HG03108 (cell line): ENCODE measurements around the gene ITPA.

Source experiments
- ATAC-seq: cut with Tn5 transposase; IDR thresholded peaks from one replicate; pipeline ENCODE4 v1.9.1; 2021; ENCODE audit warnings: moderate library complexity; ENCODE audit not compliant: unreplicated experiment

The ITPA gene

GRCh38 chr20:3227506-3227905, 18.2 kb downstream of the ITPA start:
- ATAC-seq: no peak

- no peak for ATAC-seq
Measured at GRCh38 chr20:3227936-3228749, 18.8 kb downstream of the ITPA start.

- no peak for ATAC-seq
Measured at GRCh38 chr20:3228750-3229032, 19.4 kb downstream of the ITPA start.

GRCh38 chr20:3229158-3229557, 19.9 kb downstream of the ITPA start:
- no peak for ATAC-seq

GRCh38 chr20:3229798-3230197, 20.5 kb downstream of the ITPA start:
- no peak for ATAC-seq

- ATAC-seq: no peak
Measured at GRCh38 chr20:3231116-3231515, 21.8 kb downstream of the ITPA start.

GRCh38 chr20:3231889-3232588, 22.7 kb downstream of the ITPA start:
- no peak for ATAC-seq

- ATAC-seq: no peak
Measured at GRCh38 chr20:3233131-3233990, 24.1 kb downstream of the ITPA start.

GRCh38 chr20:3233991-3234498, 24.7 kb downstream of the ITPA start:
- no peak for ATAC-seq

- no peak for ATAC-seq
Measured at GRCh38 chr20:3235666-3236324, 26.5 kb downstream of the ITPA start.

GRCh38 chr20:3237011-3237957, 28.0 kb downstream of the ITPA start:
- ATAC-seq: no peak

- ATAC-seq: no peak
Measured at GRCh38 chr20:3237958-3238615, 28.8 kb downstream of the ITPA start.

- ATAC-seq: no peak
Measured at GRCh38 chr20:3238616-3239025, 29.3 kb downstream of the ITPA start.

GRCh38 chr20:3239026-3239866, 29.9 kb downstream of the ITPA start, which contains the start of gene SLC4A11:
Gene SLC4A11, minus strand, starts transcription at chr20:3239190. Its CDS starts 53 bp downstream, at chr20:3239137.
- ATAC-seq: no peak

GRCh38 chr20:3239867-3240775, 30.8 kb downstream of the ITPA start:
- no peak for ATAC-seq

GRCh38 chr20:3240776-3241363, 31.6 kb downstream of the ITPA start:
- no peak for ATAC-seq

GRCh38 chr20:3242172-3242692, 32.9 kb downstream of the ITPA start:
- no peak for ATAC-seq
